ENCODE data around the gene CDHR5.

Gene CDHR5

DNA sequence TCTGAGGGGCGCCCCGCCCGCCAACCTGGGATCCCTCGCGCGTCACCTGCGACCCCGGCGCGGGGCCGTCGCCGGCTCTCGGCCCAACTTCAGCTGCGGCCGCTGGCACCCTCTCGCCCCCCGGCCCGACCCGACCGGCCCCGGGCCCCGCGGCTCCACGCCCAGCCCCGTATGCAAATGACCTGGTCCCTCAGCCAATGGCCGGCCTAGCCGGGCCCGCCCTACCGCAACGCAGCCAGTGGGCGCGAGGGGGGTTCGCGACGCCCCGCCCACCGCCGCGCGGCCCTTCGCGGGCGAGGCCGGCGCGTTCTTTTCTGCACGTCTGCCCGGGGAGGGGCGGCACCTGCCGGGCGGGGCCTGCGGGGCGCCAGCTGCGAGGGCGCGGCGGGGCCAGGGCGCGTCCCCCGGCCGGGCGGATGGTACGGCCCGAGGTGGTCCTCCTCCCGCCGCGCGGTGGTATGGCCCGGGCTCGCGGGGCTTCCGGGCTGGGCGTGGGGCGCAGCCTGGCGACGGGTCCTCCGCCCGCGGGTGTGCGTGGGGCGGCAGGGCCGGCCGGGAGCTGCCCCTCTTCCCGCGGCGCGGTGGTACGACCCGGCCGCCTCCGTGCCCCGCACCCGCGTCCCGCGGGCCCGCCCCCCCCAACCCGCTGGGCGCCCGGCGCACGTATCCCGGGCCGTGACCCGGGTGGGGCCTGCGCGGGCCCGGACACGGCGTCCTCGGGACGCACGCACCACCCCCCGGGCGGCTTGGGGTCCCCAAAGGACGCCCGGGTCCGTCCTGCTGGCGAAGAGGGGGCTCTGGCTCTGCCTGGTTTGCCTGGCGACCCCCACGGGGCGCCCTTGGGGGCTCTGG is 56.2 kb downstream of the CDHR5 start:
- DNase-seq (ENCODE audit: low read depth in 2 of 2) = peak; percentile 74 to 83

- no peak for DNase-seq (ENCODE audit: low read depth in 2 of 2)
These were observed 57.0 kb downstream of the CDHR5 start for GRCh38 chr11:567629-568292.

DNA sequence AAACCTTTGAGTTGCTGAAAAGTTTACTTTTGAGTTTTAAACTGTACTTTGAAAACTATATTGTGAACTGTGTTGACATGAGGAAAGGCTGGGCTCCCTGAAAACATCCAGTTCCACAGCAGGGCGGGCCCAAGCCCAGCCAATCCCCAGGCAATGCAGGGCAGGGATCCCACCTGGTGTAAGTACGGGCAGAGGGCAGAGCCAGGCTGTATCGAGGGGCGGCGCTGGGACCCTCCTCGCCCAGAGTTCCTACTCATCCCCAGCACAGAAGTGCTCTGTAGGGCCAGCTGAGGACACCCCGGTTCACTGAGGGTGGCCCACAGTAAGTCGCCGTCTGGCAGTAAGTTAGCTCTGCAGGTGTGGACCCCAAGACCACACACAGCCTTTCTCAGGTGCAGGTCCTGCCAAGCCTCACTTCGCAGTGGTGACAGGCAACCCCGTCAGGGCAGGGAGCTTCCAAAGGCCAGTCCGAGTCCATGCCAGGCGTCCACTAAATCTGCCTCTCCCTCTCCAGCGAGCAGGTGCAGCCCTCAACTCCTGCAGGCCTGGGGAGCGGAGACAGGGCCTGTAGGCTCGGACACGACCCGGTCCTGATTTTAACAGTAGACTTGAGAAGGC is 57.6 kb downstream of the CDHR5 start:
- DNase-seq (ENCODE audit: low read depth in 2 of 2) = no peak

All from stimulated activated CD4-positive, alpha-beta T cell treated with anti-CD3 and anti-CD28 coated beads, Interleukin-1b, Interleukin-23, amount 100 ng/mL, for 1 hour (primary cell).